ENCODE measurements around the gene SKI.

SKI gene

GRCh38 chr1:2298685-2299084, 70.6 kb downstream of the SKI start:
- DNase-seq, result no peak

- no peak for DNase-seq
These were observed 71.1 kb downstream of the SKI start for GRCh38 chr1:2299131-2299627.

- peak; percentile 89 for DNase-seq
These were observed 72.1 kb downstream of the SKI start for GRCh38 chr1:2300004-2300771.

GRCh38 chr1:2300851-2301606, 72.9 kb downstream of the SKI start:
- peak; percentile 91 for DNase-seq

GRCh38 chr1:2301607-2302291, 73.6 kb downstream of the SKI start:
- peak; percentile 41 for DNase-seq

- DNase-seq, result no peak
These were observed 74.3 kb downstream of the SKI start for GRCh38 chr1:2302292-2302925.

- no peak for DNase-seq
These were observed 75.1 kb downstream of the SKI start for GRCh38 chr1:2303016-2303775.

- no peak for DNase-seq
These were observed 75.7 kb downstream of the SKI start for GRCh38 chr1:2303781-2304180.

GRCh38 chr1:2304282-2304681, 76.2 kb downstream of the SKI start:
- no peak for DNase-seq

GRCh38 chr1:2304921-2305681, 77.0 kb downstream of the SKI start:
- DNase-seq, result no peak

- DNase-seq, result no peak
These were observed 78.2 kb downstream of the SKI start for GRCh38 chr1:2306151-2306978.

- no peak for DNase-seq
These were observed 79.0 kb downstream of the SKI start for GRCh38 chr1:2307064-2307605.

- DNase-seq, result no peak
These were observed 79.9 kb downstream of the SKI start for GRCh38 chr1:2307972-2308371.

- no peak for DNase-seq
These were observed 80.7 kb downstream of the SKI start for GRCh38 chr1:2308844-2309243.

GRCh38 chr1:2310332-2311183, 82.4 kb downstream of the SKI start:
- no peak for DNase-seq

GRCh38 chr1:2311184-2312032, 83.3 kb downstream of the SKI start:
- DNase-seq, result peak; percentile 77

GRCh38 chr1:2312160-2312514, 84.0 kb downstream of the SKI start:
- no peak for DNase-seq

All from stimulated activated CD8-positive, alpha-beta memory T cell treated with anti-CD3 and anti-CD28 coated beads, Interleukin-4, amount 100 ng/mL, for 48 hours (primary cell).